Measurements from ENCODE around the gene NAB2. TPM values are rescaled to one million over a fixed set of nuclear protein-coding genes. Genes with fewer than 3 reads are reported as not detected.
"Not testable (repeated sequence)": the region's sequence is repeated elsewhere in the genome, so short reads cannot be mapped to it uniquely, and the experiment has no call there.

The NAB2 gene
- total and polyA plus RNA-seq, 4 donors: 19.8 to 48.4 (median 31.9) TPM

GRCh38 chr12:57110104-57111030 lies 21.5 kb downstream of the NAB2 start:
- Histone ChIP-seq H3K9me3 (ENCODE audit: control insufficient read depth, low read length) (no peaks in the 10 kb centered on the region), H3K4me3 (ENCODE audit: low read length in 2 of 2) (peak overlapping the region; percentile 61 to 86), H3K4me1 (ENCODE audit: control insufficient read depth in 1 of 2, insufficient read depth in 2 of 2, low read length in 2 of 2) (no peaks in the 10 kb centered on the region), H3K27ac (ENCODE audit: low read depth in 1 of 2, low read length in 2 of 2) (peak overlapping the region; percentile 19 to 98), H3K36me3 (ENCODE audit: control insufficient read depth in 1 of 2, insufficient read depth in 2 of 2, low read length in 1 of 2) (peaks cover 0 to 4% of the 10 kb centered on the region in 2 donors), H3K27me3 (ENCODE audit: control insufficient read depth in 1 of 2, insufficient read depth in 2 of 2, low read length in 1 of 2) (no peaks in the 10 kb centered on the region)
- ATAC-seq (ENCODE audit: low FRiP score) (peak; percentile 49), DNase-seq (peak; percentile 83 to 91)
- WGBS, 2 donors: 1 to 2% methylated on average over 28 of the region's 28 CpGs
- intact Hi-C loops (cut with DNase I): loop anchor here (1.0 to 5.0 kb wide), 4 partner anchors 16 to 103 kb away; partner anchors contain the start of genes NAB2 (in 1 of the 2) and ZBTB39 (in 1 of the 2)

GRCh38 chr12:57111031-57111734 lies 22.3 kb downstream of the NAB2 start, which contains the start of gene STAT6:
TSS of gene STAT6 (minus strand) at chr12:57111362. CDS start at chr12:57108278, 3,084 bp downstream.
- peak; percentile 86 for ATAC-seq (ENCODE audit: low FRiP score)
- peaks cover 0 to 3% of the 10 kb centered on the region in 2 donors for H3K36me3 ChIP-seq (ENCODE audit: control insufficient read depth in 1 of 2, insufficient read depth in 2 of 2, low read length in 1 of 2)
- no peaks in the 10 kb centered on the region for H3K27me3 ChIP-seq (ENCODE audit: control insufficient read depth in 1 of 2, insufficient read depth in 2 of 2, low read length in 1 of 2)
- intact Hi-C loops (cut with DNase I): loop anchor here (1.0 to 5.0 kb wide), 4 partner anchors 16 to 104 kb away; partner anchors contain the start of genes NAB2 (in 1 of the 2) and ZBTB39 (in 1 of the 2)
- no peaks in the 10 kb centered on the region for H3K9me3 ChIP-seq (ENCODE audit: control insufficient read depth, low read length)
- WGBS, 2 donors: 0% methylated on average over 12 to 13 of the region's 13 CpGs
- peak within 1 kb of the TSS; percentile 59 to 98 for H3K27ac ChIP-seq (ENCODE audit: low read depth in 1 of 2, low read length in 2 of 2)
- H3K4me3 ChIP-seq (ENCODE audit: low read length in 2 of 2): peak within 1 kb of the TSS; percentile 61 to 86
- DNase-seq: peak; percentile 90 to 92
- H3K4me1 ChIP-seq (ENCODE audit: control insufficient read depth in 1 of 2, insufficient read depth in 2 of 2, low read length in 2 of 2): no peaks in the 10 kb centered on the region

GRCh38 chr12:57112492-57113294 lies 23.8 kb downstream of the NAB2 start:
- Histone ChIP-seq H3K4me1 (ENCODE audit: control insufficient read depth in 1 of 2, insufficient read depth in 2 of 2, low read length in 2 of 2) (no peaks in the 10 kb centered on the region), H3K36me3 (ENCODE audit: control insufficient read depth in 1 of 2, insufficient read depth in 2 of 2, low read length in 1 of 2) (no peaks in the 10 kb centered on the region), H3K27me3 (ENCODE audit: control insufficient read depth in 1 of 2, insufficient read depth in 2 of 2, low read length in 1 of 2) (no peaks in the 10 kb centered on the region), H3K9me3 (ENCODE audit: control insufficient read depth, low read length) (no peaks in the 10 kb centered on the region), H3K27ac (ENCODE audit: low read depth in 1 of 2, low read length in 2 of 2) (peak overlapping the region in 1 of 2 donors; percentile 2), H3K4me3 (ENCODE audit: low read length in 2 of 2) (no peak overlapping the region)
- DNase-seq: no peak
- intact Hi-C loops (cut with DNase I): loop anchor here (1.0 to 5.0 kb wide), 2 partner anchors 43 to 105 kb away; partner anchors contain the start of gene ZBTB39 (in 1 of the 2)
- WGBS, 2 donors: 46 to 53% methylated on average over 9 of the region's 9 CpGs
- peak; percentile 77 for ATAC-seq (ENCODE audit: low FRiP score)

- Histone ChIP-seq H3K27ac (ENCODE audit: low read depth in 1 of 2, low read length in 2 of 2) (no peak overlapping the region), H3K36me3 (ENCODE audit: control insufficient read depth in 1 of 2, insufficient read depth in 2 of 2, low read length in 1 of 2) (no peaks in the 10 kb centered on the region), H3K9me3 (ENCODE audit: control insufficient read depth, low read length) (no peaks in the 10 kb centered on the region), H3K4me3 (ENCODE audit: low read length in 2 of 2) (no peak overlapping the region), H3K27me3 (ENCODE audit: control insufficient read depth in 1 of 2, insufficient read depth in 2 of 2, low read length in 1 of 2) (no peaks in the 10 kb centered on the region), H3K4me1 (ENCODE audit: control insufficient read depth in 1 of 2, insufficient read depth in 2 of 2, low read length in 2 of 2) (no peaks in the 10 kb centered on the region)
- WGBS, 2 donors: 72 to 76% methylated on average over 5 of the region's 5 CpGs
- ATAC-seq (ENCODE audit: low FRiP score): no peak
- no peak for DNase-seq
- intact Hi-C loops (cut with DNase I): no loop called here
These were observed 27.8 kb downstream of the NAB2 start for GRCh38 chr12:57116580-57117281.

- DNase-seq (no peak), ATAC-seq (ENCODE audit: low FRiP score) (peak; percentile 37)
- intact Hi-C loops (cut with DNase I): no loop called here
- Histone ChIP-seq H3K4me3 (ENCODE audit: low read length in 2 of 2) (no peak overlapping the region), H3K27ac (ENCODE audit: low read depth in 1 of 2, low read length in 2 of 2) (no peak overlapping the region), H3K4me1 (ENCODE audit: control insufficient read depth in 1 of 2, insufficient read depth in 2 of 2, low read length in 2 of 2) (no peaks in the 10 kb centered on the region), H3K9me3 (ENCODE audit: control insufficient read depth, low read length) (no peaks in the 10 kb centered on the region), H3K27me3 (ENCODE audit: control insufficient read depth in 1 of 2, insufficient read depth in 2 of 2, low read length in 1 of 2) (no peaks in the 10 kb centered on the region), H3K36me3 (ENCODE audit: control insufficient read depth in 1 of 2, insufficient read depth in 2 of 2, low read length in 1 of 2) (no peaks in the 10 kb centered on the region)
- 80 to 93% methylated on average over 1 of the region's 1 CpG for WGBS, 2 donors
These were observed 29.9 kb downstream of the NAB2 start for GRCh38 chr12:57118711-57119271.

GRCh38 chr12:57119294-57120085 lies 30.6 kb downstream of the NAB2 start:
- Histone ChIP-seq H3K27me3 (ENCODE audit: control insufficient read depth in 1 of 2, insufficient read depth in 2 of 2, low read length in 1 of 2) (no peaks in the 10 kb centered on the region), H3K36me3 (ENCODE audit: control insufficient read depth in 1 of 2, insufficient read depth in 2 of 2, low read length in 1 of 2) (no peaks in the 10 kb centered on the region), H3K4me3 (ENCODE audit: low read length in 2 of 2) (no peak overlapping the region), H3K4me1 (ENCODE audit: control insufficient read depth in 1 of 2, insufficient read depth in 2 of 2, low read length in 2 of 2) (no peaks in the 10 kb centered on the region), H3K9me3 (ENCODE audit: control insufficient read depth, low read length) (no peaks in the 10 kb centered on the region), H3K27ac (ENCODE audit: low read depth in 1 of 2, low read length in 2 of 2) (no peak overlapping the region)
- DNase-seq: no peak
- no peak for ATAC-seq (ENCODE audit: low FRiP score)
- intact Hi-C loops (cut with DNase I): no loop called here
- WGBS, 2 donors: 91 to 92% methylated on average over 5 of the region's 5 CpGs

- H3K4me1 ChIP-seq (ENCODE audit: control insufficient read depth in 1 of 2, insufficient read depth in 2 of 2, low read length in 2 of 2); H3K27me3 ChIP-seq (ENCODE audit: control insufficient read depth in 1 of 2, insufficient read depth in 2 of 2, low read length in 1 of 2); H3K36me3 ChIP-seq (ENCODE audit: control insufficient read depth in 1 of 2, insufficient read depth in 2 of 2, low read length in 1 of 2); H3K4me3 ChIP-seq (ENCODE audit: low read length in 2 of 2); intact Hi-C loops (cut with DNase I); DNase-seq; ATAC-seq (ENCODE audit: low FRiP score); H3K27ac ChIP-seq (ENCODE audit: low read depth in 1 of 2, low read length in 2 of 2); H3K9me3 ChIP-seq (ENCODE audit: control insufficient read depth, low read length): not testable (repeated sequence)
- WGBS, 2 donors: 95 to 97% methylated on average over 11 of the region's 11 CpGs
These were observed 31.8 kb downstream of the NAB2 start for GRCh38 chr12:57120718-57121117.

Measured in aorta (tissue), 5 donors.